GM18499 (cell line): ENCODE measurements around the gene SCN3A.

ENCODE experiments used
- ATAC-seq: cut with Tn5 transposase; IDR thresholded peaks from one replicate; pipeline ENCODE4 v1.9.1; 2021; ENCODE audit warnings: moderate number of reproducible peaks; ENCODE audit not compliant: insufficient read depth, unreplicated experiment

Gene SCN3A

DNA sequence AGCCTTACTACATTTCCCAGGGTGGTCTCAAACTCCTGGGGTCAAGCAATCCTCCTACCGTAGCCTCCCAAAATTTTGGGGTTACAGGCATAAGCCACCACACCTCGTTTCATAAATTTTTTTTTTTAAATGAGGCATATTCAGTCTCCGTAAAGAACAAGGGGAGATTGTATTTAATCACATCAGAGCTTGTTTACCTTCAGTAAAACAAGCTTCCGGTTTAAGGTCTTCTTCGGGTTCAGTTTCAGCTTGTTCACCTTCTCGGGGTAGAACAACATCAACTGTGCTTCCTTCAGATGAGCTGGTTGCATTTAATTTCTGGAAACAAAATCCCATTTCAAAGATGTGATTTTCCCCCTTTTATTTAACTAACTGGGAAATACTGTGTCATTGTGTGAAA is 88.6 kb downstream of the SCN3A start:
- no peak for ATAC-seq

DNA sequence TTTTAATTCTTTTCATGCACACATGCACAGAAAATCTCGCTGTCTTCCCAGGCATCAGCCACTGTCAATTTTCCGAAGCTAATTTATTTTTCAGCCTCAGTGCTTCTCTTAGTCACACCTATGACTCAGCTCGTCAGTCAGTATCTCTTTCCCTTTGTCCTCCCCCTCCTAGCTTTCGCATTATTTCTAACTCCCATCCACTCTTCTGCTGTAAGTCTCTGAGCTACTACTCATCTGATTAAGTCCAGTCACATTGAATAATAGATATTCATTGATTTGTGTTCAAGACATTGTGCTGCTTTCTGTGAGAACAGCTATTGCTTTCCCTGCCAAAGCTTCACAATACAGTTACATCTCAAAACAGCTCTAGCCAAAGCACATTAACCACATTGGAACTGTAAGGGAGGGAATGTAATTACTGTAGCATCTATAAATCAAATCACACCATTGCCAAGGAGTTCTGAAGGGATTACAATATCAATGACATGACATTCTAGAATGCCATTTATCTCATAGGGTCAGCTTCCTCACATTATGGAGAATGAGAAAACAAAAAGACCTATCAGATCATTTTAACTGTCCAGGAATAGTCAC is 89.4 kb downstream of the SCN3A start:
- ATAC-seq: no peak

DNA sequence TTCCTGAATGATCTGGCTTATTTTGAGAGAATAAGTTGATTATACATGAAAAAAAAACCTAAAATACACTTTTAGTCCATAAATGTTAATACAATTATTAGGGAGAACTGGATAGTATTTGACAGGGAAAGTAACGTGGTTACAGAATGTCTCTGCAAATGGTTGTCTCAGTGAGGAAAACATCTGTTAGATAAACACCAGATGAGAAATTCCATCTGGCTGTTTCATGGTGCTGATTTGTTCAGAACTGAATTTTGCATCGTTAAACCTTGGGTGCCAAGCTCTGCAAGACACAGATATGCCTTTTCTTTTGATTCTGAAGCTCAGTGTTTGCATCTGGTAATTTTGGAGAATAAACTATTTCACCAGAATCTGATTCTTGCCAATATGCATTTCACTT is 90.4 kb downstream of the SCN3A start:
- ATAC-seq: no peak

DNA sequence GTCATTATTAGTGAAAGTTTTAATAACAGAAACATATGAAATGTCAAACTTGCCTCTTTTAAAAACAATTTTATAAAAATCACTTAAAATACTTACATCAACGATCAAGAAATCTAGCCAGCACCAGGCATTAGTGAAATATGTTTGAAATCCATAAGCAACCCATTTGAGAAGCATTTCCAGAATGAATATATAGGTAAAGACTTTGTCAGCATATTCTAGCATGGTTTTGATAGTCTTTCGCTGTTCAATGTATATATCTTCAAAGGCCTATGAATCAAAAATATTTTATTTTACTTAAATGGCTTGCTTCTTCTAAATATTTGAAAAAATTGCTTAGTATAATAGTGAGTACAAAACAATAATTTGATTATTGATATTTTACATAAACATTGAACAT is 91.1 kb downstream of the SCN3A start:
- ATAC-seq: no peak

DNA sequence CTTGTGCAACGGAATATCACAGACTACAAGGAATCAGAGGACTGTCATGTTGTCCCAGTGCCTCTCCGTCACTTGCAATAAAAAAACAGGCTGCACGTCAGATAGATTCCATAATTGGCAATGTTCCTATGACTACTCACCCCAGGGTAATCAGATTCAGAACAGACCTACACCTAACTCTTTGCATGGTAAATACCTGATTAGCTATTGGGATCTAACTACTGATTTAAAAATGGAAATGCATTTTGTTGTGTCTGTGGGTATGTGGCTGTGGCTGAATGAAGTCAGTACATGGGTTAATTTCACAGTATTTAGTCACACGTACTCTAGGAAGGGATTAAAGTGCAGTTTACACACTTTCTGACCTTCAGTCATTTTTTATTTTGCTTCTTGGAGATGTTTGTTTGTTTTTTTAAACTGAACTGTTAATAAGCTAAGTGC is 91.7 kb downstream of the SCN3A start:
- no peak for ATAC-seq

DNA sequence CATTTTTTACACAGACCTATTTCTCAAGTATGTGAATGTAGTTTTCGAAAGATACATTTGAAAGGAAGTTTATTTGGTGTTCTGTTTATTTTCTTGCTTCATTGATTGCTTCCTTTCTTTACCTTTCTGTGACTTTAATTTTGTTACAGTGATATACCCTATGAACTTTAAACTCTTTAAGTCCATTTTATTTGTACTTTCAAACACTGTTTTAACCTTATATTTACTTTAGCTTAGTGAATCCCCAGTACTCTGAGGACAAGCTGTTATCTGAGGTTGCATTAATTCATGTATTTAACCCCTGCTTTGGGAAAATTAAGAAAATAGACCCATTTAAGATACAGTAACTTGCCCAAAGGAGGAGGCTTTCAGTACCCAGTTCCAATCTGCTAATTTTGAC is 93.5 kb downstream of the SCN3A start:
- ATAC-seq: no peak

DNA sequence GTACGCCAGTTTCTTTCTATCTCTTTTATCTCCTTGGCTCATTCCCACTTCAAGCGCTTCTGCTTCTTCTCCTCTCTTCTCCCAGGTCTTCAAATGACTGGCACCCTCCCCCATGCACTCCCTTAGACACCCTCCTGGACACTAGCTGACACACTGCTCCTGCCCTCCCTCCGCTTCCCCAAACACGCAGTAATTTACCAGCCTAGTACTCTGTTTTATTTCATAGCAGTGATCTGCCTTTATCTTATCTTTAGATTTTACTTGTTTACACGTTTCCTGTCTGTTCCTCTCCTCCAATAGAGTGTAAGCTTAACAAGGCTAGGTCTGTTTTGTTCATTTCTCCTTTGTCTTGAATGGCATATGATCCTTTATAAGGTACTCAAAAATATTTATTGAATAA is 93.9 kb downstream of the SCN3A start:
- ATAC-seq: no peak

DNA sequence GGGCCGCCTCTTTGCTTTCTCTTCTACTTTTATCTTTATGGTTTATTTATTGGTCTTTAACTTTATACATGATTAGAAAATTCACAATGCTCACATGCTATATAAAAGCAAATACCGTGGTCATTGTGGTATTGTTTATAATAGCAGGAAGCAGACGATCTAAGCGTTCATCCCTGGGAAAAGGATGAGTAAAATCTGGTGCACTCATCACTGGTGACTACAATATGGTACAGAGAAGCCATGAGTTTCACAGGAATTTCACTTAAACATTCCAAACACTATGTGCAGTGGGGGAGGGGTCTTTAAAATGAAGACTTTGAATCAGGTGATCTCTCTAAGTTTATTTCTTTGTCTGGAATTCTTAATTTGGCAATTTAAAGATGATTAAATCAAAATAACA is 97.9 kb downstream of the SCN3A start:
- ATAC-seq: no peak

DNA sequence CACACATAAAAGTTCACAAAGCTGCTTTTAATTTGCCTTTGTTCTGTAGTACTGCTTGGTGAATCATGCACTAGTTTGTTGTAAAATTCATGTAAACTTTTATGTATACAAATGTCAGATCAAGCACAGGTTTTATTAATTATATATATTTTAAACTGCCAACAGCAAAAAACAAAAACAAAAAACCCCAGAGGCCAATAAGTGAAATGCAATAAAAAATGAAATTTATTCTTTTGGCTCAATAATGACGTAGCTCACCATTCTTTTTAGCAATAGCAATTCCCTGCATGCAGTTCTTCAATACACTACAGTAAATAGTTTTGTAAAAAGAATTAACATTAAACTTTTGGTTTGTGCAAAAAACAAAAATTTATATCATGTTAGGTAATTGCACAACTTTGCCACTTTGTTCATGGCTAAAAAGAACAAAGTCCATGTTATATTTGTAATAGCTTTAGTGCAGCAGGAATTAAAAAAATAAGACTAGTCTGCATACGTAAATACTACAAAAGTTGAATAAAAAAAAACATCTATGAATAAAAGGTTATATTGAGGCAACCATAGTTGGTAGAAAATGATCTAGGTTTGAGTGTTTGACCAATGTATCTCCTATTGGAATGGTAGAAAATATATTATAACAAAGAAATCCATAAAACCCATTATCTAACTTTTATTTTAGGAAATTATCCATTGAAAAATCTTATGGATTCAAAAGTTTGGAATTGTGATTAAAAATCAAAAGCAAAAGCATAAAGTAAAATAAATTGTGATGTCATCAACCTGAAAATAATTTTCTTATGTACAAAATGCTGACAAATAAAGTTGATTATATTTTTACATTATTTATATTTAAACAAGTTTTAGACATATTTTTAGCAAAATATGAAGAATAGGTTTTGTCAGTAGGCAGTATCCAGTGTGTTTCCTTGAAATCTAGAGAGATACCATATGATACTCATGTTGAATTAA is 115.6 kb downstream of the SCN3A start:
- ATAC-seq: no peak

DNA sequence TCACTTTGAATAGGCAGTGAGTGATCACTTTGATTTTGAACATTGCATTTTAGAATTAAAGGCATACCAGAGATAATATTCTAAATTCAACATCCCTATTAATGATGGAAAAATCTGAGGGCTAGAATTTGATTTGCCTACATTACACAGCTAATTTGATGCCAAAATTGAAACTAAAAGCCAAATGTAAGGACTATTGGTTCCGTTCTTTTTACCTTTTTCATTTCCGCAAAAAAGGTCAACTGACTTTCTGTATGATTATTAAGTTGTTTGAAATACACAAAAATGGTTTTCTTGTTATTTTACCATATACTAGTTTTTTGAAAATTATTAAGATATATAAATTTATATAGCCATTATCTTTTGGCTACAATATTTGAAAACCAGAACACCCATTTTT is 117.5 kb downstream of the SCN3A start:
- ATAC-seq: no peak

DNA sequence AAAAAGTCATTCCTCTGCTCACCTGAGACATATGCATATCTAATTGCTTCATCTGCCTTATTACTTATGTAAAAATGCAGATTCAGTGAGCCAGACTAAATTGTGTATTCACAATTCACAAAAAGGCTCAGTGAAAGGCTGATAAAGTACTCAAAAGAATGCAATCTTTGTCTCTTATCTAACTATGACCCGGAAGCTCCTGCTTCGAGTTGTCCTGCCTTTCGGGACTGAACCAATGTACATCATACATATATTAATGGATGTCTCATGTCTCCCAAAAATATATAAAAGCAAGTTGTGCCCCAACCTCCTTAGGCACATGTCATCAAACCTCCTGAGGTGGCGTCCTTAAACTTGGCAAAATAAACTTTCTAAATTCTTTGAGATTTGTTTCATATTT is 120.5 kb downstream of the SCN3A start:
- ATAC-seq: no peak

DNA sequence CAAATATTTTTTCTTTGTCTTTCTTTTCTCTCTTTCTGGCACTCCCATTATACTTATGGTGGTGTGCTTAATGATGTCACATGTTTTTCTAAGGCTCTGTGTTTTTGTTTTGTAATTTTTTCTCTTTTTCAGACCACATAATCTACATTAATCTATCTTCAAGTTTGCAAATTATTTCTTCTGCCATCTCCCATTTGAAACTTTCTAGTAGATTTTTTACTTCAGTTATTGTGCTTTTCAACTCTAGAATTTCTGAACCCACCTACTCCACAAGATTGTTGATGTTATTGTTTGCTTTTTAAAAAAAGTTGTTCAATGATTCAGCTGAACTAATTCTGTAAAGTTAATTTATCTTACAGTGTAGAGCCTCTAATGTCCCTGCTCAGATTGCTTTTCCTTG is 121.4 kb downstream of the SCN3A start:
- ATAC-seq: no peak

DNA sequence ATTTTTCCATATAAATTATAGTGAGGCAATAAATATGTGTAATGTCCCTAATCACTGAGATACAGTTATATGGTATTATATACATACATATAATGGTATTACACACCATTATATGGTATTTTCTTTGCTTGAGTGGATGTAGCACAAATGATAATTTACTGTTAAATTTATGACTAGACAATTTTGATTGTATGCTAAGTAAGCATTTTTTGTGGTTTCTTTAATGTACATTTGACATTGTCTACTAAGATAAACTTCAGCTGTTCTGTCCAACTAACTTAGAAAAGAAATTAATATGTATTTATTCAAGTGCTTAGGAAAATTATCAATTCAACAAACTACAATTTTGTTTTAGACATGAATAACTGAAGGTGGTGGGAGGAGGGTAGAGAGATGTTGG is 122.6 kb downstream of the SCN3A start:
- ATAC-seq: no peak

DNA sequence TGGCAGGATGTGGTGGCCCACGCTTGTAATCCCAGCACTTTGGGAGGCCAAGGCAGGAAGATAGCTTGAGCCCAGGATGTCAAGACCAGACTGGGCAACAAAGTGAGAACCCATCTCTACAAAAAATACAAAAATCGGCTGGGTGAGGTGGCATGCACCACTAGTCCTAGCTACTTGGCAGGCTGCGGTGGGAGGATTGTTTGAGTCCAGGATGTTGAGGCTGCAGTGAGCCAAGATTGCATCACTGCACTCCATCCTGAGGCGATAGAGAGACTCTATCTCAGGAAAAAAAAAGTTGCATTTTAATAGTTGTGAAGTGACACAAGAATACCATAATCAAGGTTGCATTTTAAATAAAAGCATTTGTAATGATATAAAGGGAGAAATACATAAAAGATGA is 124.4 kb downstream of the SCN3A start:
- ATAC-seq: no peak

DNA sequence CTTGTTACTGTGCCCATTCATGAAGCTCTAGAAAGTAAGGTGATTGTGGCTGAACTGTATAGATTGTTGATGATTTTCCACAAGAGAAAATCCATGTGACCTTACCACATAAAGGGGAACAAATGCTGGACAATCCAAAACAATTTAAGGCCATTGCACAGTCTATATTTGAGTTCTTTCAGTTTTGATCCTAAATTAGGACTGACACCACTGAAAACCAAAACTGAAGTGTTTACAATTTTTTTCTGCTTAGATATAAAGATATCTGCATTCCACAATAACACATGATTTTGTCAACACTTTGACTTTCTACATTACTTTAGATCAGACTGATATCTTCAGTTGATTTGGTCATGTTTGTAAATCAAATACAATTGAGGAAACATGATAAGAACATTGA is 124.9 kb downstream of the SCN3A start:
- no peak for ATAC-seq

DNA sequence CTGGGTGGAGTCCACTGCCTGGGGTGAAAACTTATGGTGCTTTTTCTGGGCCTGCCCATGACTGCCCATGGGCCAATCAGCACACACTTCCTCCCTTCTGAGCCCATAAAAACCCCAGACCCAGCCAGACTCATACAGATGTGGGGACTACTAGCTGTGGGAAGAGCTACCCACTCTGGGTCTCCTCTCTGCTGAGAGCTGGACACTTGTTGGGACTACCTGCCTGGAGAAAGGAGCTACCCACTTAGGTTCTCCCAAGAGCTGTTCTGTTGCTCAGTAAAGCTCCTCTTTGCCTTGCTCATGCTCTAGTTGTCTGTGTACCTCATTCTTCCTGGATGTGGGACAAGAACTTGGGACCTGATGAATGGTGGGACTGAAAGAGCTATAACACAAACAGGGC is 129.0 kb downstream of the SCN3A start:
- ATAC-seq: no peak

DNA sequence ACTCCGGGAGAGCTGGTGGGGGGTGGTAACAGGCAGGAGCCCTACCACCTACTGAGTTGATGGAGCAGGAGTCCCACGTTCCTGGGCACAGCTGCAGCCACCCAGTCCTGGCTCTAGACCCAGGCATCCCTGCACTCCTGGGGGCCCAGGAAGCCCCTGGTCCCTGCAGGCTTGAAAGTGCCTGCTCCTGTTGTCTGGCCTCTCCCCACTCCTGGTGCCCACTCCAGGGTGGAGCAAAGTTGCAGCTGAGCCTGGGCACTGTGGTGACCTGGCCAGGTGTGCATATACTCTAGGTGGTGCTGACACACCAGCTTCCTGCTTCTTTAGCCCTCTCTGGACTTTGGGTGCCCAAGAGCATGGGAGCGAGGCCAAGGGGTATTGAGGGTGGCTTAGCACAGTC is 129.5 kb downstream of the SCN3A start:
- no peak for ATAC-seq

DNA sequence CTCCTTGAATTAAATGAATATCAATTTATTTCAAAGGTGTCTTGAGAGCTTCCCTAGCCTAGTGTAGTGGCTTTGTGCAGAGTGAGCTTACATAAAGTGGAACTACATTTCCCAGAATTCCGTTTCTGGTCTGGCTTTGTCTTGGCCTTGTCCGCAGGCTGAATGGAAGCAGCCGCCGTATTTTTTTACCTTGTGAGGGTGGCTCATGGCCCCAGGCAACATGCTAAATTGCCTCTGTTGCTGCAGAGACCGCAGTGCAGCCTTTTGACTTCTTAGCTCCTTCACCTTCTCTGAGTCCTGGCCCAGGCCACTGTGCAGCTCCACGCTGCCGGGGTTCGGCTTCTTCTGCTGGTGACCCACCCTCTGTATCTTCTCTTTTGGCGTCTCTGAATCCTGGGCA is 133.8 kb downstream of the SCN3A start:
- ATAC-seq: no peak

DNA sequence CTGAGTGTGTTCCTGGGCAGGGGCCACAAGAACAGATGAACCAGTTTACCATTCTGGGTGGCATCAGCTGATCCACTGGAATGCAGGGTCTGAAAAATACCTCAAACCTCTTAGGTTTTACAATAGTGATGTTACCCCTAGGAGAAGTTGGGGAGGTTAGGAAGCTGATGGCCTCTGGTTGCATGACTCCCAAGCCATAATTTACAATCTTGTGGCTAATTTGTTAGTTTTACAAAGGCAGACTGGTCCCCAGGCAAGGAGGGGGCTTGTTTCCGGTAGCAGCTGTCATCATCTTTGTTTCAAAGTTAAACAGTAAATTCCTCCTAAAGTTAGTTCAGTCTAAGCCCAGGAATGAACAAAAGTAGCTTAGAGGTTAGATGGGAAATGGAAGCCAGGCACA is 134.7 kb downstream of the SCN3A start:
- ATAC-seq: no peak

DNA sequence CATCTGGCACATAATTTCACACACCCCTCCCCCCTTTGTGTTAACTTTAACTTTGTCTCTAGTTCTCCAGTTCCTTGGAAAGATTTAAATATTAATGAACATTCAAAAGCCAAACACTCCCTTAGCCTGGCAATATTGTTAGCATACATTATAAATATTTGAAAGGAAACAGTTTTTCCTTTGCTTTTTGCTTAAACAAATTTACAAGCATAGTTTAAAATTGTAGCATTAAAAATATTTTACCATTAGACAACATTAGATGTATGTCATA is 135.4 kb downstream of the SCN3A start:
- no peak for ATAC-seq

DNA sequence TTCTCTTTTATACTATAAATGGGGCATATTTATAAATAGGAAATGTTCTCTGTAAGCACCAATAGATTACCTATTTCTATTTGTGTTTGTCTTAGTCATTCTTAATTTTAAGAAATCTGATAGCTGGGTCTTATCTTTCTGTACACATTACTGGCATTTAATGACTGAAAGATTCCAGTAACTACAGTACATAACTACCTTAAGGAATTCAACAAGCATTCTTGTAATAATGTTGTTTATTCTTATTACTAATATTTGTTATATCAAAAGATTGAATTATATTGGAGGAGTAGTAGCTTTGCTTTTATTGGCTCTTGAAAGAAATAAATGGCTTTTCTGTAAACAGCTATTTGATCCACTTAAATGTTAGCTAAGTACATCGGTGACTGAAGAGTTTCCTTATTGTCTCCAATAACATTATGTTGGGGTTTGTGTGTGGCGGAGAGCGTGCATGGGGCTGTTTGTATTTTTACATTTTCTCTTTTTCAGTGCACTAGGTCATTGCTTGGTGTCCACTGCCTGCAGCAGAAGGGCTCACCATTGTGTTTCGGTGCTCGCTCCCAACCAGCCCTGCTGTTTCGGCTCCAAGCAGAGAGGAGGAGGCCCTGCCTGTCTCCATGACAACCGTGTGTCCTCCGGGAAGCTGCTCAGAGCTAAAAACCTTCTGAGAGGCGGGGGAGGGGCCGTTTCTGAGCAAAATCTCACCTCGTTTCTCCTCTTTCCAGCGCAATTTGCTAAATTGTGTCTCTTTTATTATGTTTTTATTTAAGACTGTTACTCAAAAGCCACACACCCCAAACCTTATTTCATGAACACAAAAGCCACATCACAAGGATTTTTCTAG is 136.0 kb downstream of the SCN3A start:
- ATAC-seq: no peak
